Dedifferentiated amniotic fluid mesenchymal stem cell (primary cell): Measurements from ENCODE around the gene KRTAP16-1.

Experiments used
- DNase-seq: peaks from one replicate; pipeline ENCODE4 v3.0.0-alpha.2; 2016; ENCODE audit errors: extremely low spot score

KRTAP16-1 gene

GRCh38 chr17:41329279-41329948 is 20.3 kb upstream of the KRTAP16-1 start:
- DNase-seq, result peak; percentile 52

- DNase-seq, result no peak
Measured at GRCh38 chr17:41328207-41328606, 19.1 kb upstream of the KRTAP16-1 start.

GRCh38 chr17:41327411-41328120 is 18.5 kb upstream of the KRTAP16-1 start:
- no peak for DNase-seq

- no peak for DNase-seq
Measured at GRCh38 chr17:41326173-41327145, 17.4 kb upstream of the KRTAP16-1 start.

- no peak for DNase-seq
Measured at GRCh38 chr17:41325611-41326010, 16.5 kb upstream of the KRTAP16-1 start.

GRCh38 chr17:41325126-41325525 is 16.0 kb upstream of the KRTAP16-1 start:
- no peak for DNase-seq

GRCh38 chr17:41324180-41325075 is 15.3 kb upstream of the KRTAP16-1 start:
- no peak for DNase-seq

- DNase-seq, result no peak
Measured at GRCh38 chr17:41322903-41323895, 14.1 kb upstream of the KRTAP16-1 start.

GRCh38 chr17:41322094-41322902 is 13.2 kb upstream of the KRTAP16-1 start:
- peak; percentile 78 for DNase-seq

GRCh38 chr17:41318231-41318630 is 9.1 kb upstream of the KRTAP16-1 start:
- no peak for DNase-seq

GRCh38 chr17:41315814-41316445 is 6.8 kb upstream of the KRTAP16-1 start:
- DNase-seq, result no peak

- DNase-seq, result no peak
Measured at GRCh38 chr17:41315204-41315794, 6.2 kb upstream of the KRTAP16-1 start, which contains the start of gene KRTAP17-1. TSS of gene KRTAP17-1 (minus strand) at chr17:41315710. CDS start at chr17:41315650, 60 bp downstream.

GRCh38 chr17:41311111-41311510 is 2.0 kb upstream of the KRTAP16-1 start:
- DNase-seq, result no peak

GRCh38 chr17:41308251-41308917 is 725 bp downstream of the KRTAP16-1 start:
- DNase-seq, result no peak

GRCh38 chr17:41307647-41308046 is 1.5 kb downstream of the KRTAP16-1 start:
- DNase-seq, result no peak

- DNase-seq, result no peak
Measured at GRCh38 chr17:41304091-41304490, 5.0 kb downstream of the KRTAP16-1 start.

GRCh38 chr17:41302981-41303380 is 6.1 kb downstream of the KRTAP16-1 start:
- DNase-seq, result no peak
